Measurements from ENCODE around the gene ADGRF3. TPM values are rescaled to one million over a fixed set of nuclear protein-coding genes. Genes with fewer than 3 reads are reported as not detected.

The ADGRF3 gene
- total and polyA plus RNA-seq, 2 of the 13 experiments (the other 11 are each of a cell fraction or from before 2014, with no cell fraction given) = 0.40 to 1.5 TPM

GRCh38 chr2:26290001-26290400 is 56.6 kb downstream of the ADGRF3 start (continued):
- no peak for TF ChIP-seq CREM (IDR thresholded peaks at IDR 0.05)
- no peak for TF ChIP-seq CREM (CRISPR knock-in tag; IDR thresholded peaks at IDR 0.05)
- no peak for TF ChIP-seq CENPT (CRISPR knock-in tag; IDR thresholded peaks at IDR 0.05; ENCODE audit: low read depth)
- no peak for TF ChIP-seq CERS6 (CRISPR knock-in tag; IDR thresholded peaks at IDR 0.05)
- TF ChIP-seq DDIT3 (CRISPR knock-in tag; IDR thresholded peaks at IDR 0.05) = no peak
- no peak for TF ChIP-seq CENPX (CRISPR knock-in tag; IDR thresholded peaks at IDR 0.05)
- no peak for TF ChIP-seq ZSCAN29 (CRISPR knock-in tag; conservative IDR thresholded peaks at IDR 0.05)
- no peak for TF ChIP-seq ARID2 (CRISPR knock-in tag; IDR thresholded peaks at IDR 0.05; ENCODE audit: borderline replicate concordance)
- no peak for TF ChIP-seq IRF9 (CRISPR knock-in tag; IDR thresholded peaks at IDR 0.05; ENCODE audit: borderline replicate concordance)

GRCh38 chr2:26285931-26286330 is 60.7 kb downstream of the ADGRF3 start:
- no TSS peak for BruUV-seq (replicated peaks)
- ATAC-seq = no peak

More at GRCh38 chr2:26285931-26286330, 60.7 kb downstream of the ADGRF3 start:
- H3K79me2 ChIP-seq (ENCODE audit: insufficient read depth, low read length) = no peaks in the 10 kb centered on the region
- peaks cover 5% of the 10 kb centered on the region; the same call in 1 of the 2 replicates for H3K4me1 ChIP-seq (ENCODE audit: insufficient read depth, low read length)
- CTCF ChIA-PET (ENCODE audit: low intra/inter-chr PET ratio, low total read pairs) = no interaction called here
- H3K4me3 ChIP-seq (replicated peaks in 1 of 3; ENCODE audit: insufficient read depth in 1 of 3, low read depth in 2 of 3, low read length in 3 of 3) = no peak overlapping the region
- no peak for TF ChIP-seq ZNF557 (CRISPR knock-in tag; IDR thresholded peaks at IDR 0.05)
- TF ChIP-seq ATF3 (CRISPR knock-in tag; IDR thresholded peaks at IDR 0.05) = no peak
- peak in 1 of 2 experiments; percentile 35; a peak in 1 of 4 replicates for TF ChIP-seq MAFK (conservative IDR thresholded peaks at IDR 0.05 in 1 of 2, IDR thresholded peaks at IDR 0.05 in 1 of 2; ENCODE audit: low read length in 2 of 2)
- no peaks in the 10 kb centered on the region for H3K9me3 ChIP-seq (ENCODE audit: low read length)
- no peak overlapping the region for H3K9ac ChIP-seq (ENCODE audit: insufficient read depth, low read depth, low read length)
- in situ Hi-C loops (cut with HindIII; ENCODE audit: extremely low pct_ligation_motif_present, low pct_unique_long_range_greater_than_20kb) (no loop called here), intact Hi-C loops (cut with micrococcal nuclease; ENCODE audit: unreplicated experiment) (no loop called here)
- no peak overlapping the region for H3K4me2 ChIP-seq (ENCODE audit: low read depth, low read length)
- H3K36me3 ChIP-seq (replicated peaks in 1 of 2; ENCODE audit: control insufficient read depth in 1 of 2, insufficient read depth in 2 of 2, low read length in 2 of 2) = peaks cover 21 to 47% of the 10 kb centered on the region in 2 experiments
- no peaks in the 10 kb centered on the region for H3K27me3 ChIP-seq (ENCODE audit: control insufficient read depth in 1 of 2, insufficient read depth in 2 of 2, low read length in 2 of 2)
- H2AFZ ChIP-seq (ENCODE audit: low read length) = no peak overlapping the region
- POLR2A ChIA-PET = no interaction called here
- no peaks in the 10 kb centered on the region for H4K20me1 ChIP-seq (ENCODE audit: insufficient read depth, low read length)
- 98% methylated on average over 3 of the region's 3 CpGs for WGBS (ENCODE audit: low lambda C conversion rate)
- DNase-seq (ENCODE audit: low spot score) = no peak
- no peak for FAIRE-seq
- no peak overlapping the region for H3K27ac ChIP-seq (ENCODE audit: extremely low read length, insufficient read depth, low read length)
